GM18508 (cell line): ENCODE results near the gene DBNL.

ENCODE experiments used
- ATAC-seq: cut with Tn5 transposase; IDR thresholded peaks from one replicate; pipeline ENCODE4 v1.9.1; 2021; ENCODE audit warnings: moderate number of reproducible peaks; ENCODE audit not compliant: insufficient read depth, unreplicated experiment

Gene DBNL

GRCh38 chr7:44106311-44107065, 62.0 kb downstream of the DBNL start:
- no peak for ATAC-seq

- no peak for ATAC-seq
Measured at GRCh38 chr7:44107116-44107960, 62.8 kb downstream of the DBNL start.

GRCh38 chr7:44107961-44108767, 63.7 kb downstream of the DBNL start:
- ATAC-seq: no peak

- no peak for ATAC-seq
Measured at GRCh38 chr7:44108768-44109750, 64.6 kb downstream of the DBNL start.

GRCh38 chr7:44109991-44110390, 65.5 kb downstream of the DBNL start:
- ATAC-seq: no peak

- ATAC-seq: no peak
Measured at GRCh38 chr7:44110719-44111635, 66.5 kb downstream of the DBNL start.
